ENCODE measurements around the gene MAP3K21. TPM values are rescaled to one million over a fixed set of nuclear protein-coding genes. Genes with fewer than 3 reads are reported as not detected.

MAP3K21 gene
- polyA plus RNA-seq, 3 donors, result 0.38 to 2.7 (median 0.59) TPM

DNA sequence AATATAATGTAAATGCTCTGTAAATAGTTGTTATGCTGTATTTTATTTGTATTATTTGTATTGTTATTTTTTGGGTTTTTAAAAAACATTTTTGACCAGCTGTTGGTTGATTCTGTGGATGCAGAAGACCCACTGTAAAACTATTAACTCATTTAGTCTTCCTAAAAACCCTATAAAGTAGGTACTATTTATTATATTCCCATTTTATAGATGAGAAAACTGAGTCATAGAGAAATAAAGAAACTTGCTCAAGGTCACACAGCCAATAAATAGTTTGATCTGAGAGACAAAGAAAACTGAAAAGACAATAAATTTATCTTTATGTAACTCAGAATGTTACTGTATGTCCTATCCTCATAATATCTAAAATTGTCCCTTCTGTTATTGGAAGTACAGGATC is 1.2 kb upstream of the MAP3K21 start:
- H3K27ac Mint-ChIP-seq, result no peak overlapping the region
- H3K27me3 Mint-ChIP-seq (ENCODE audit: low read depth in 3 of 3), result peaks cover 14 to 19% (median 15%) of the 10 kb centered on the region in 3 donors
- TF ChIP-seq, protein P1, sequence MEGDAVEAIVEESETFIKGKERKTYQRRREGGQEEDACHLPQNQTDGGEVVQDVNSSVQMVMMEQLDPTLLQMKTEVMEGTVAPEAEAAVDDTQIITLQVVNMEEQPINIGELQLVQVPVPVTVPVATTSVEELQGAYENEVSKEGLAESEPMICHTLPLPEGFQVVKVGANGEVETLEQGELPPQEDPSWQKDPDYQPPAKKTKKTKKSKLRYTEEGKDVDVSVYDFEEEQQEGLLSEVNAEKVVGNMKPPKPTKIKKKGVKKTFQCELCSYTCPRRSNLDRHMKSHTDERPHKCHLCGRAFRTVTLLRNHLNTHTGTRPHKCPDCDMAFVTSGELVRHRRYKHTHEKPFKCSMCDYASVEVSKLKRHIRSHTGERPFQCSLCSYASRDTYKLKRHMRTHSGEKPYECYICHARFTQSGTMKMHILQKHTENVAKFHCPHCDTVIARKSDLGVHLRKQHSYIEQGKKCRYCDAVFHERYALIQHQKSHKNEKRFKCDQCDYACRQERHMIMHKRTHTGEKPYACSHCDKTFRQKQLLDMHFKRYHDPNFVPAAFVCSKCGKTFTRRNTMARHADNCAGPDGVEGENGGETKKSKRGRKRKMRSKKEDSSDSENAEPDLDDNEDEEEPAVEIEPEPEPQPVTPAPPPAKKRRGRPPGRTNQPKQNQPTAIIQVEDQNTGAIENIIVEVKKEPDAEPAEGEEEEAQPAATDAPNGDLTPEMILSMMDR (IDR thresholded peaks at IDR 0.05), result no peak
- peaks cover 21% of the 10 kb centered on the region for H3K4me1 Mint-ChIP-seq
- H3K4me1 ChIP-seq (ENCODE audit: control insufficient read depth in 1 of 2, insufficient read depth in 2 of 2, low read length in 2 of 2), result peaks cover 18 to 23% of the 10 kb centered on the region in 2 donors
- H2AFZ ChIP-seq (ENCODE audit: insufficient read depth, low read depth, low read length, poor library complexity, severe bottlenecking), result no peak overlapping the region
- no peak for DNase-seq
- H3K9ac ChIP-seq (ENCODE audit: insufficient read depth, low read length, poor library complexity, severe bottlenecking), result no peak overlapping the region
- no peaks in the 10 kb centered on the region for H3K36me3 Mint-ChIP-seq
- H3K4me3 ChIP-seq (replicated peaks in 1 of 3; ENCODE audit: low read depth in 2 of 3, low read length in 3 of 3), result no peak overlapping the region
- no peaks in the 10 kb centered on the region for H3K36me3 ChIP-seq (replicated peaks in 1 of 2; ENCODE audit: control insufficient read depth in 1 of 2, insufficient read depth in 2 of 2, low read length in 2 of 2)
- no peaks in the 10 kb centered on the region for H4K20me1 ChIP-seq (ENCODE audit: insufficient read depth, low read length)
- H3K4me3 Mint-ChIP-seq, result peak overlapping the region in 1 of 2 donors; percentile 82
- H3K9me3 ChIP-seq (replicated peaks in 1 of 2; ENCODE audit: control insufficient read depth in 1 of 2, insufficient read depth in 1 of 2, low read length in 2 of 2), result no peaks in the 10 kb centered on the region
- peaks cover 0 to 3% (median 0%) of the 10 kb centered on the region in 7 donors for H3K9me3 Mint-ChIP-seq
- H3K27ac ChIP-seq (ENCODE audit: low read depth in 1 of 2, low read length in 2 of 2), result no peak overlapping the region
- H3K4me2 ChIP-seq (replicated peaks; ENCODE audit: extremely low read depth, low read length, poor library complexity, severe bottlenecking), result no peak overlapping the region
- peaks cover 10% of the 10 kb centered on the region for H3K79me2 ChIP-seq (ENCODE audit: insufficient read depth, low read length)
- peaks cover 9 to 16% of the 10 kb centered on the region in 2 donors for H3K27me3 ChIP-seq (ENCODE audit: control insufficient read depth in 2 of 2, insufficient read depth in 2 of 2, low read length in 2 of 2)
- intact Hi-C loops (cut with micrococcal nuclease), result no loop called here

- Mint-ChIP-seq H3K27ac (peak overlapping the region in 5 of 7 donors; percentile 32 to 71 (median 54)), H3K9me3 (peaks cover 0 to 3% (median 0%) of the 10 kb centered on the region in 7 donors), H3K4me1 (peaks cover 21% of the 10 kb centered on the region), H3K27me3 (ENCODE audit: low read depth in 3 of 3) (peaks cover 14 to 19% (median 15%) of the 10 kb centered on the region in 3 donors), H3K4me3 (peak overlapping the region; percentile 82 to 83), H3K36me3 (no peaks in the 10 kb centered on the region)
- Histone ChIP-seq H2AFZ (ENCODE audit: insufficient read depth, low read depth, low read length, poor library complexity, severe bottlenecking) (peak overlapping the region; percentile 83), H3K36me3 (replicated peaks in 1 of 2; ENCODE audit: control insufficient read depth in 1 of 2, insufficient read depth in 2 of 2, low read length in 2 of 2) (no peaks in the 10 kb centered on the region), H3K4me1 (ENCODE audit: control insufficient read depth in 1 of 2, insufficient read depth in 2 of 2, low read length in 2 of 2) (peaks cover 18 to 23% of the 10 kb centered on the region in 2 donors), H3K9ac (ENCODE audit: insufficient read depth, low read length, poor library complexity, severe bottlenecking) (peak overlapping the region; percentile 43), H3K4me2 (replicated peaks; ENCODE audit: extremely low read depth, low read length, poor library complexity, severe bottlenecking) (peak overlapping the region; percentile 88), H3K27ac (ENCODE audit: low read depth in 1 of 2, low read length in 2 of 2) (no peak overlapping the region), H3K79me2 (ENCODE audit: insufficient read depth, low read length) (peaks cover 10% of the 10 kb centered on the region), H3K27me3 (ENCODE audit: control insufficient read depth in 2 of 2, insufficient read depth in 2 of 2, low read length in 2 of 2) (peaks cover 9 to 16% of the 10 kb centered on the region in 2 donors), H4K20me1 (ENCODE audit: insufficient read depth, low read length) (no peaks in the 10 kb centered on the region), H3K4me3 (replicated peaks in 1 of 3; ENCODE audit: low read depth in 2 of 3, low read length in 3 of 3) (peak overlapping the region; percentile 16 to 72 (median 29)), H3K9me3 (replicated peaks in 1 of 2; ENCODE audit: control insufficient read depth in 1 of 2, insufficient read depth in 1 of 2, low read length in 2 of 2) (no peaks in the 10 kb centered on the region)
- intact Hi-C loops (cut with micrococcal nuclease), result no loop called here
- 4% methylated on average over 20 of the region's 49 CpGs for WGBS (ENCODE audit: insufficient coverage)
- DNase-seq, result peak; percentile 87 to 93 (median 88)
- TF ChIP-seq, protein P1 (IDR thresholded peaks at IDR 0.05), result no peak
Measured at GRCh38 chr1:233326811-233327650, 493 bp upstream of the MAP3K21 start.

All from CD14-positive monocyte (primary cell).